G401 (cell line): ENCODE results near the gene ZNF385A. TPM values are rescaled to one million over a fixed set of nuclear protein-coding genes. Genes with fewer than 3 reads are reported as not detected.
A peak's percentile ranks its signal among the peaks of the same experiment; 100 is the strongest.

Experiments used
- DNase-seq: peaks from one replicate; pipeline ENCODE4 v3.0.0-alpha.2; 2015; ENCODE audit warnings: low spot score
- in situ Hi-C: cut with HindIII; loops from 2 replicates; pipeline ENCODE4 v1.10.0; 2016; ENCODE audit warnings: low sequenced_read_pairs, mixed read lengths
- total RNA-seq: library from RNA; depleted of rRNA; stranded (reverse); fragments of >200 nt; shearing (Covaris generic); gene quantifications from 2 replicates; pipeline ENCODE4 v1.2.3, GENCODE V29; 2014

Gene ZNF385A
- total RNA-seq, 1 experiment from 2014 or later: 8.6 TPM

DNA sequence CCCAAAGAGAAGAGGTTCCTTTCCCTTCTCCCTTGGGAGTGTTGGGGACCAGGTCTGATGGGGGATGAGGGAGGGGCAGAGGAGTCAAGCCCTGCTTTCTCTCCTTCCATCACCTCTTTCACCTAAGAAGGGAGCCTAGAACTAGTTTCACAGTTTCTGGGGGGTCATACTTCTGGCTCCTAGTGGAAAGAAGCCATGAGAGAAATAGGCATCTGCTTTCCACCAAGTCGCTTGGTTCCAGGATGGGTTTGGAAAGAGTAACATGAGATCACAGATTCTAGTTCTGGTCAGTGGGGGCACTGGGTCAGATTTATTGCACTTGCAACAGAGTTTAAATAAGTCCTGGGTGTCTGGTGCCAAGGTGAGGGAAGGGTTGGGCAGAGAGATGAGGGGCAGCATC is 10.5 kb upstream of the ZNF385A start:
- no peak for DNase-seq
- in situ Hi-C loops: loop anchor here (10.0 kb wide), 1 partner anchor 60 kb away; no protein-coding TSS in a partner anchor

DNA sequence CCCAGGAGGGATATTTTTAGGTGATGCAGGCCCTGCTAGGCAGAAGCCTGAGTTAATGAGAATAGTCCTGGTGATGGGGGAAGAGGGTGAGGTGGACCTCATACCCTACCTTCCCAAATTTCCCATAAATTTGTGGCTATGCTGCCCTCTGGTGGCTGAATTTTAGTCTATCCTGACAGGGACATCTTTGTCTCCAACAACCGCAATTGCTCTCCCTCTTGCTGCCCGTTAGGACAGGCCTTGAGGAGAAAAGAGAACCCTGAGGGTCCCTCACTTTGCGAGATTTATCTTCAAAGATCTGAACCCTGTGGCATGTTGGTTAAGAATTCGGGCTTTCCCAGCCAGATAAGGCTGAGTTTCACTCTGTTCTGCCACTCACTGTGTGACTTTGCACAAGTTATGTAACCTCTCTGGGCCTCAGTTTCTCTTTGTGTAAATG is 9.8 kb upstream of the ZNF385A start:
- peak; percentile 67 for DNase-seq
- in situ Hi-C loops: loop anchor here (10.0 kb wide), 1 partner anchor 61 kb away; no protein-coding TSS in a partner anchor

DNA sequence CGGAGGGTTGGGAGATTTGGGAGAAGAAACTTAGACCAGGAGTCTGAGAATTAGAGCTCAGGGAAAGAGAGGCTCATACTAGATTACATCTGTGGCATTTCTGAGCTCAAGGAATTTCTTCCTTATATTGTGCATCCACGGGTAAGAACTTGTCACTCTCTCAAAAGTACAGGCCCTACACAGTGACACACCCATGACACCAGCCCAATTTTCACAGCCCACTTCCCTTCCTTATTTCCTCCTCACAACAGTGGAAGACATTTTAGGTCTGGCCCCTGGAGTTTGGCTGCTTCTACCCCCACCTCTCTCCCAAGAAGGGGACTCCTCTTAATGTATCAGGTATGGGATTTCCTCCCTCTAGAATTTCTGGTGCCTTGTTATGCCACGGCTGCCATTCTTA is 9.2 kb upstream of the ZNF385A start:
- in situ Hi-C loops: loop anchor here (10.0 kb wide), 1 partner anchor 61 kb away; no protein-coding TSS in a partner anchor
- no peak for DNase-seq

DNA sequence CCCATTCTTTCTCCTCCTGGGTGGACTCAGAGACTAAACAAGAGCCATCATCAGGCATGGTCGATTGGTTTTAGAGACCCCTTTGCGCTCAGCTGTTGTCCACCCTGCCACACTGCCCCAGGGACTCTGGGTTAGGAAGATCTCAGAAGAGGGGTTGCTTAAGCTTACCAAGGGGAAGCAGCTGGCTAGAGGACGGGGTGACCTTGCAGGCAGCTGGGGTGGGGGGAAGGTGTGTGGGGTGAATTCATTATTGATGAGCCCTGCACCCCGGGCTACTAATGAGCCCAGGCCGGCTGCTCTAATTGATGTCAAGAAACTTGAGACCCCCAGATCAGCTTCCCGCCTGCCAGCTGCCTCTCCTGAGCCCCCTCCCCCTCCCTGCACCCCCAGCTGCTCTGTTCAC is 8.7 kb upstream of the ZNF385A start:
- DNase-seq: no peak
- in situ Hi-C loops: loop anchor here (10.0 kb wide), 1 partner anchor 62 kb away; no protein-coding TSS in a partner anchor

DNA sequence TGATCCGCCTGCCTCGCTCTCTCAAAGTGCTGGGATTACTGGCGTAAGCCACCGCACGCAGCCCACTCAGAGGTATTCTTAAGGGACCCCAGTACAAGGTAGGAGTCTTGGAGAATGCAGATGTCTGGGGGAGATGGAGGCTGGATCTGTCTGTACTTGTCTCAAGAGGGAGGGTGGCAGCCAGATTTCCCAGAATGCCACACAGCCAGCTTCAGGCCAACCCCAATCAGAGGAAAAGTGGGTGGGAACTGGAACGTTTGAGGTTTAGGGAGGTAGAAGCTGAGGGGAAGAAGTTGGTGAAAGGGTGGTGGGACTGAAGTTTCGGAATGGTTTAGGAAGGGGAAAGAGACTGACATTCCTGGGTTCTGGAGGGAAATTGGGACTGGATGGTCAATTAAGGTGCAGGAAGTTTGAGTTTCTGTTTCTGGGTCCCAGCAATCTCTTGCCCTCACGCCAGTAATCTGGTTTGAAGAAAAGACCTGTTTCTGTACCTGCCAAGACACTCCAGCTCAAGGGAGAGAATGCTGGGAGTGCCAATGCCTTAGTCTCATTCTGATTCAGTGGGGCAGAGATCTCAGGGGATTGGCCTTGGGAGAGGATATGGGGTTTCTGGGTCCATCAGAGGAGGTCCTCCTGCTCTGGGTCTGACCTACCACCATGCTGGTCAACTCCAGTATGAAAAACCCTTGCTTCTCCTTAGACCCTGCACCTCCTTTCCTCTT is 8.1 kb upstream of the ZNF385A start:
- in situ Hi-C loops: loop anchor here (10.0 kb wide), 1 partner anchor 62 kb away; no protein-coding TSS in a partner anchor
- DNase-seq: no peak

DNA sequence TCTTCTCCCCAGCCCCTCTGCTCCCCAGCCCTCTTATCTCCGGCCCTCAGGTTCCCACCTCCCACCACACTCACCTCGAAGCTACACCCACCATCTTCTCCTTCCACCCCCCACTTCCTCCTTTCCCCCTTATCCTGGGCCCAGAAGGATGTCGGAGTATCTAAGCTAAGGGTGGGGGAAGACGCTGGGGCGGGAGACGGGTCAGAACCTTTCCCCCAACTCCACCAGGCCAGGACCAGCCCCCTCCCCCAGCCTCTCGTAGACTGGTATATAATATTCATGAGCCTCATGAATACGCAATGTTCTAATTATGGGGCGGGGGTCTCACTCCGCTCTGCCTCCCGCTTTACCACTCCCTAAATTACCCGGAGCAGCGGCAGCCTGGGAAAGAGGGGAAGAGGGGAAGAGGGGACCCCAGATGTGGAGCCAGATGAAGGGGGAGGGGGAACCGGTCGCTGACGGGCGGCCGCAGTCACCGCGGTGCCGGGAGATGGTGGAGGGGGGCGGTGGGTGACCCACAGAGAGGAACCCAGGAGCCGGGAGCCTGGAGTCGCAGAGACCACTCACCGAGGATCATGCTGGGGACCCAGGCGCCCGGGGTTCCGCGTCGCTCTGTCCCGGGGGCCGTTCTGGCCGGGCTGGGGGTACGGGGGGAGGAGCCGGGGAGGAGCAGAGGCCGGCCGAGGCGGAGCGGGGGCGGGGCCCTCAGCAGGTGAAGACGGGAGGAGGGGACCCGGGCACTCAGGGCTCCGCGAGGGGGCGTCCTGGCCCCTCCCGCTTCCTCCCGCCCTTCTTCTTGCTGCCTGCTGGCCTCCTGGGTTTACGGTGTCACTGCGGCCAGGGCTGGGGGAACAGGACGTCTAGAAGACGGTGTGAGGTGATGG is 6.4 kb upstream of the ZNF385A start:
- DNase-seq: peak; percentile 40
- in situ Hi-C loops: loop anchor here (10.0 kb wide), 1 partner anchor 64 kb away; no protein-coding TSS in a partner anchor

DNA sequence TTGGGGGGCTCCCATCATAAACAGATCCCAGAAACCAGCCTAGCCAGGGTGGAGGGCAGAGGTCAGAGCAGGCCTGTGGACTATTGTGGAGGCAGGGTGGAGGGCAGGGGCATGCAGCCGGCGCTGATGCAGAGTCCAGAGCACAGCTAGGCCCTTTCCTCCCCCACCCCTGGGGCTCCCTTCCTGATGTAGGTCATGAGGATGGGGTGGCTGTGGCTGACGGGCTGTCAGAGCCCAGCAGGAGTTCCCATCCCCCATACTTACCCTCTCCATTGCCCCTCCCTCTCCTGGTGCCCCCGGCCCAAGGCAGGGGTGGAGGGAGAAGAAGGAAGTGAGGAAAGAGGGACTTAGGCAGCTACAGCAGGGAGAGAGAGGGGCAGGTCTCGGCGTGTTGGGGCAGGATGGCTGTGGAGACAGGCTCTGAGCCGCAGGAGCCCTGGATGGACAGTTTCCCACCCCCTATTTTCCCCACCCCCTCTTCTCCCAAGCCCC is 5.7 kb upstream of the ZNF385A start:
- in situ Hi-C loops: loop anchor here (10.0 kb wide), 1 partner anchor 65 kb away; no protein-coding TSS in a partner anchor
- DNase-seq: no peak

DNA sequence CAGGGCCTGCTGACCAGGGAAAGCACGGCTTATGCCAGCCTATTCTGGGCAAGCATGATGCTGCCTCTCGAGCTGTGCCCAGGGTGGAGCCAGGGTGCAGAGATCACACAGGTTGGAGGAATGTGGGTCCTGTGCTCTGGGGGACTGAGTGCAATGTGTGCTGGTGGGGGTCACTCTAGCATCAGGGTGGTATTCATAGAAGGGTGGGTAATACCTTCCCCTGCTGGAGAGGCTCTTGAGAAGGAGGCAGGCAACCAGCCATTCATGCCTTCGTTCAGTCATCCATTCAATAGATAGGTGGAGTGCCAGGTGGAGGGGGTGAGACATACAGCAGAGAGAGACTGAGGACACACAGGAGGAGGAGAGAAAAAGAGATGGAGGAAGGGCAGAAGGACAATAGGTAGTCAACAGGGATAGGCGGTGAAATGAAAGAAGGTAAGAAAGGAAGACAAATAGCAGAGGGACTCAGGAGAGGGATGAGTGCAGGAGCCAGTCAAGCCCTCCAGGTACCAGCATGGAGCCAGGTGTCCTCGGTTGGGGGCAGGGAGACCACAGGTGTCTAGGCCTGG is 5.2 kb upstream of the ZNF385A start:
- in situ Hi-C loops: loop anchor here (10.0 kb wide), 1 partner anchor 65 kb away; no protein-coding TSS in a partner anchor
- no peak for DNase-seq

DNA sequence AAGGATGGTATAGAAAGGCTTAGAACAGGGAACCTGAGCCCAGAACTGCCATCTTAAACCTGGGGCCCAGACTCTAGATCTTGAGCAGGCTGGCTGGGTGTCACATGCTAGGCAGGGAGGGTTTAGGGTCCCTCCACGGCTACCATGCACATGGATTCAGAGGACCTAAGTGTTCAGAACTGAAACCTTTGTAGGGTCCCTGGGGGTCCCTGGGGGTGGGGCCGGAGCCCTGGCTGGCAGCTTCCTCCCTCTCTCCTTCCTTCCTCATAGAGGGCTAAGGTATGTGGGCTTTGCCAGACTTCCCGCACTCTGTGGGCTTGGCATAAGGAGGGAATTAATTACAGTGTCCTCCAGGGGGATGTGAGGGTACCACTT is 4.6 kb upstream of the ZNF385A start:
- DNase-seq: no peak
- in situ Hi-C loops: no loop called here

DNA sequence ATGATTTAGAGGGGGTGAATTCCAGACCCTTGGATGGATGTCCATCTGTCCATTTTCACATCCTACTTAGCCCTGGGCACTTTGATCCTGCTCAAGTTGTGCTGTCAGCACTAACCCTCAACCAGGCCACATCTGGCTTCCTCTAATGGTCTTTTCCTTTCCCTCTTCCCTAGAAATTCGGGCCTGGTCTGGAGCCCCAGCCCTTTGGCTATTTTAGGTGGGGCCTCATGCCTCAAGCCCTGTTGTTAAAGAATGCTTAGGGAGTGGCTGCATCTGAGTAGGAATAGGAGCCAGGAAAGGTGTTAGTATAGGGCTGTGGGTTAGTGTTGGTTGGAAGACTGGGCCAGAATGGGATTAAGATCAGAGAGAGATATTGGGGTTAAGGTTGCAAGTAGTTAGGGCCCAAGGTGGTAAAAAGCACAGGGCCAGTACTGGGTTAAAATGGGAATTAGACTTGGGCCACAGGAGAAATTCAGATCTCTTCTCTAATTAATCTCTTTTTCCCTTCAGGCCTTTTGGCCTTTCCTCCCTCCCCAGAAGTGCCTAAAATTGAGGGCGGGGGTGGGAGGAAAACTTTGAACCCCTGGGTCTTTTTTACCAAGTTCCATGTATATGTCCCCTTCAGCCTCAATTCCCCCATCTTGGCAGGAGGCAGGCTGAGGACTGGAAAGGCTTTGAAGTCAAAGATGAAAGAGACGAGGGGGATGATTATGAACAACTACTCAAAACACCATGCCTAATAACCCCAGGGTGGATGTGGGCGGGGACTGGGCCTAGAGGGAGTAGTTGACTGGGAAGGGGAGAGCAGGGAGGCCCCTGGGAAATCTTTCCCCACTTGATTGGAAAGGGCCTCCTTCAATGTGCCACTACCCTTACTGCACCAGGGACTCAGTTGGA is 4.0 kb upstream of the ZNF385A start:
- no peak for DNase-seq
- in situ Hi-C loops: no loop called here

DNA sequence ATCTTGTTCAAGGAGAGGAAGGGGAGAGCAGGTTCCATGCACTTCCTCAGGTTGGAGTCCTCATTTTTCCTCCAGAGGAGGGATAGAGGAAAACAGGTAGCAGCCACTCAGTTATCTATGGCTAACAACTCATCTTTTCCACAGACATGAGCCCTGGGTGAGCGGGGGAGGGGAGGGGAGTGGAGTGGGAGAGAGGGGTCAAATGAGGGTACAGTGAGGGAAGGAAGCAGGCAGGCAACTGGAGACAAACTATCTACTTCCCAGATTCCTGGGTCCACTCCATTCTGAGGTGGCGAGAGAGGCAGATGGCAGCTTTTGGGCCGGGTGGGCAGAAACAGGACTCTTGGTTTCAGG is 2.6 kb upstream of the ZNF385A start:
- in situ Hi-C loops: no loop called here
- no peak for DNase-seq

DNA sequence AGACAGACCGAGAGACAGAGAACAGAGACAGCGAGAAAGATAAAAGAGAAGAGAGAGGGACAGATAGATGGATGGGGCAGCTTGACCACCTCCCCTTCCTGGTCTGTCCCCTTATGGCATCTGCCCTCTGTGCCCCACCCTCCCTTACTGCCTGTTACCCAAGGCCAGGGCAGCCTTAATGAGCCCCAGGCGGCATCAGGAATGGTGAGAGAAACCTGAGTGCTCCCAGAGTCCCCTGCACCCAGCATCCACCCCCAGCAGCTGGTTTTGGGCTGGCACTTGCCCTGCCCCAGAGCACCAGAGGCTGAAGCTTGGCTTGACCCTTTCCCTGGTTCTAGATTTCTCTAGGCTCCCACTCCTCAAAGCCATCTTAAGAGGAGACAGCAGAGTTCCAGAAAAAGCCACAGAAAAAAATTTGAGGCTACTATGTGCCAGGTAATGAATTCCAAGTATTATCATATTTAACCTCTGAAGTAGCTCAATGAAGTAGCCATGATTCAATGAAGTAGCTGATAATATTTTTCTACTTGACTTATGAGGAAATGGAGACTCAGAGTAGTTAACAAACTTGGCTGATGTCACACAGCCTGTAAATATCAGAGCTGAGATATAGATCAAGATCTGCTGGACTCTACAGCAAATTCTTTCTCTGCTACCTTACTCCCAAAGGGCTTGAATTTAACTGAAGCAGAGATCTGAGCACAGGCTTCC is 2.0 kb upstream of the ZNF385A start:
- DNase-seq: no peak
- in situ Hi-C loops: no loop called here

DNA sequence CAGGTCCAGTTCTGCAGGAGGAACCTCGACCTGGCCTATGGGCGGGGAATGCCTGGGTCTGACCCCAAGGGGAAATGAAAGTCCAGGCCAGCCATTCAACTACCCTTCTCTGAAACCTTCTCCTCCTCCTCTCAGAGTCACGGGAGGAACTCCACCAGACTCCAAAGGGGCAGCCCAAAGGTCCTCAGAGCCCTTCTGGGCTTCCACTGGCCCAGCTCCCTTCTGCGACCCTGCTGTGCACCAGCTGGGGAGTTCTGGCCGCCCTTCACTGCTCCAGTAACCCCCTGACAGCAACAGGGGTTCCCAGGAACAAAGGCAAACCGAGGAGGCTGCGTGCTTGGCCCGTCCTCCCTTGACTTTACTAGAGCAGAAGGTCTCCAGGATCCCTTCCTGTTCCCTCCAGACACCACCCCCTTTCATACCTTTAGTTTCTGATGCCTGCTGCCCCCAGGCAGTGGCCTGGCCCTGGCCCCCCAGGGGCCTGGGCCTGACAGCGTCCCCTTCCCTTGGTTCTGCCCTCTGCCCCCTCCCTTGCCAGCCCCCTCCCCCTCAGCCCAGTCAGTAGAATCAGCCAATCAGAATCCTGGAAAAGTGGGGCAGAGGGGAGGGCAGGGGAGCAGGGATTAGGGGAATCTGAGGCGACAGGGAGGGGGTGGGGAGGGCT is 850 bp upstream of the ZNF385A start:
- no peak for DNase-seq
- in situ Hi-C loops: no loop called here

DNA sequence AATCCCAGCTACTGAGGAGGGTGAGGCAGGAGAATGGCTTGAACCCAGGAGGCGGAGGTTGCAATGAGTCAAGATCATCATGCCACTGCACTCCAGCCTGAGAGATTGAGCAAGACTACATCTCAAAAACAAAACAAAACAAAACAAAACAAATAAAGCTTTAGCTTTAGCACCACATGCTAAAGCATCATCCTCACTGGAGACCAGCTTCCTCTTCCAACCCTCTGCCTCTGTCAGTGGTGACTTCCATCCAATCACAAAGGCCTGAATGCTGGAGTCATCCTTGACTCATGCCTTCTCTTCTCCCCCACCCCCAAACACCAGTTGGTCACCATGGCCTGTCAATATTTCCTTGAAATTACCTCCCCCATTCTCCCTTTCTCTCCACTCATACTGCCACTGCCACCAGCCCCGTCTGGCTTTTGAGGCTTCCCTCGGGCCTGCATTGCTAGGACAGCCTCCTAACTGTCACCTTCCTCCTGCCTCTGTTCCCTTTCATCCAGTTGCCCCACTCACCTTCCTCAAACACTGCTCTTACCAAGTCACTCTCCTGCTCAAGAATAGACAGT is 1.4 kb downstream of the ZNF385A start:
- in situ Hi-C loops: no loop called here
- no peak for DNase-seq

DNA sequence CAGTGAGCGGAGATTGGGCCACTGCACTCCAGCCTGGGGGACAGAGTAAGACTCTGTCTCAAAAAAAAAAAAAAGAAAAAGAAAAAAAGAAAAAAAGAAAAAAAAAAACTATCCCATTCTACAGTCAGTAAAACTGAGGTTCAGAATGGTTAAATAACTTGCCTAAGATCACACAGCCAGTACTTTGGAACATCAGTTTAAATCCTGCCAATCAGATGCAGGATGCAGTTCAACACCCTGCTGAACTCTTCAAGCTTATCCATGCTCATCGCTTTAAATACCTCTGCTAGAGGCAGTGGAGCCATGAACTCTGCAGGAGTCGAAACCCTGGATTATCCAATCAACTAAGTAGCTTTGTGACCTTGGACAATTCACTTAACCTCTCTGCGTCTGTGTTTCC is 3.4 kb downstream of the ZNF385A start:
- in situ Hi-C loops: no loop called here
- DNase-seq: no peak

DNA sequence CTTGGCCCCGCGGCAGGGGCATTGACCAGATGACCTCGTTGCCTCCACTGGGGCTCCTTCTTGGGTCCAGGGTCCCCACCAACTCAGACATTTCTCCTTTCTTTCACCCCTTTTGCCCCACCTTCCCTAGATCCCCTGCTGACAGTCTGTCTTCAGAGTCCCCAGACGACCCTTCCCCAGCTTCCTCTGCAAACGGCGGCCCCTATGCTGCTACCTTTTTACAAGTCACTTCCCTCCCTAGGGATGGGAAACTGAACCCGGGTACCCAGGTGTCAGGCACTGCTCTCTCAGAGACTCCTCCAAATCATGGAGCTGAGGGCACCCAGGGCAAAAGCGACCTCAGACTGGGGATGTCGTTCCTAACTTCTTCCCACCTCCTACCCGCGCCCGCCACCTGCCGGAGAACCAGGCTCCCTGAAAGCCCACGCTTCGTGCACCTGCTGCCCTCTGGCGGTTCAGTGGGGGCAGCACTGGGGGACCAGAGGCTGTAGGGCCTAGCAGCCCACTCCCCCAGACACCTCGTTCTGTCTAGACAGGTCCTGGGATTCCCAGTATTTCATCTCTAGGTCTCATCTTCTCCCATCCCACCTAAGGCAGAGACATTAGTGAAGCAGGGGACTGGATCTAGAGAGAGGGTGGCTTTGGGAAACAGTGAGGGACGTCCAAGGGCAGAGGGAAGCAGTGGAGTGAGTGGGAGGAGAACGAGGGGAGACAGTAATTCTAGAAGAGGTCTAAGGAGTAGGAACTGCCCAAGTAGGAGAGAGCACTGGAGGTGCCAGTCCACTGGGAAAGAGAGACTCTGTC is 4.9 kb downstream of the ZNF385A start:
- peak; percentile 87 for DNase-seq
- in situ Hi-C loops: no loop called here
